ENCODE results near the gene ITM2A. TPM values are rescaled to one million over a fixed set of nuclear protein-coding genes. Genes with fewer than 3 reads are reported as not detected.

Gene ITM2A
- total and polyA plus RNA-seq, 2 experiments from 2014 or later: 48.4 to 57.0 TPM

- Histone ChIP-seq H3K9me2 (ENCODE audit: insufficient read depth) (no peaks in the 10 kb centered on the region), H3K36me3 (ENCODE audit: insufficient read depth) (no peaks in the 10 kb centered on the region), H3K4me2 (no peak overlapping the region), H3K27me3 (ENCODE audit: insufficient read depth) (no peaks in the 10 kb centered on the region), H3K79me2 (replicated peaks; ENCODE audit: insufficient read depth) (no peaks in the 10 kb centered on the region), H3F3A (replicated peaks; ENCODE audit: low read depth) (no peaks in the 10 kb centered on the region), H2AFZ (no peak overlapping the region), H3K4me3 (no peak overlapping the region), H3K4me1 (ENCODE audit: insufficient read depth) (peaks cover 11% of the 10 kb centered on the region), H4K20me1 (replicated peaks; ENCODE audit: insufficient read depth) (no peaks in the 10 kb centered on the region), H3K27ac (ENCODE audit: low read depth) (no peak overlapping the region)
- Mint-ChIP-seq H3K36me3 (ENCODE audit: low read depth) (no peaks in the 10 kb centered on the region), H3K4me1 (peaks cover 16% of the 10 kb centered on the region), H3K4me3 (no peak overlapping the region), H3K9me3 (no peaks in the 10 kb centered on the region), H3K27me3 (ENCODE audit: insufficient read depth, low read depth, poor library complexity) (no peaks in the 10 kb centered on the region), H3K27ac (no peak overlapping the region)
- TF ChIP-seq STAT1 (IDR thresholded peaks at IDR 0.05; ENCODE audit: unreplicated experiment): no peak
- no peak for TF ChIP-seq ZNF114 (CRISPR knock-in tag; IDR thresholded peaks at IDR 0.05)
- TF ChIP-seq, protein P1, sequence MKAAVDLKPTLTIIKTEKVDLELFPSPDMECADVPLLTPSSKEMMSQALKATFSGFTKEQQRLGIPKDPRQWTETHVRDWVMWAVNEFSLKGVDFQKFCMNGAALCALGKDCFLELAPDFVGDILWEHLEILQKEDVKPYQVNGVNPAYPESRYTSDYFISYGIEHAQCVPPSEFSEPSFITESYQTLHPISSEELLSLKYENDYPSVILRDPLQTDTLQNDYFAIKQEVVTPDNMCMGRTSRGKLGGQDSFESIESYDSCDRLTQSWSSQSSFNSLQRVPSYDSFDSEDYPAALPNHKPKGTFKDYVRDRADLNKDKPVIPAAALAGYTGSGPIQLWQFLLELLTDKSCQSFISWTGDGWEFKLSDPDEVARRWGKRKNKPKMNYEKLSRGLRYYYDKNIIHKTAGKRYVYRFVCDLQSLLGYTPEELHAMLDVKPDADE (IDR thresholded peaks at IDR 0.05): no peak
- TF ChIP-seq EZH2phosphoT487 (IDR thresholded peaks at IDR 0.05; ENCODE audit: unreplicated experiment): no peak
- TF ChIP-seq EZH2 (IDR thresholded peaks at IDR 0.05; ENCODE audit: low read depth, unreplicated experiment): no peak
- TF ChIP-seq POLR2AphosphoS5 (IDR thresholded peaks at IDR 0.05; ENCODE audit: low read depth): no peak
- TF ChIP-seq REST (IDR thresholded peaks at IDR 0.05; ENCODE audit: unreplicated experiment): no peak
- no peak for ATAC-seq
- no peak for DNase-seq (ENCODE audit: low spot score)
Observed at GRCh38 chrX:79371101-79371500, 4.0 kb upstream of the ITM2A start.

- ATAC-seq (no peak), DNase-seq (ENCODE audit: low spot score) (no peak)
- Histone ChIP-seq H3K9me2 (ENCODE audit: insufficient read depth) (no peaks in the 10 kb centered on the region), H4K20me1 (replicated peaks; ENCODE audit: insufficient read depth) (no peaks in the 10 kb centered on the region), H3K4me3 (no peak overlapping the region), H3K36me3 (ENCODE audit: insufficient read depth) (no peaks in the 10 kb centered on the region), H3K79me2 (replicated peaks; ENCODE audit: insufficient read depth) (peaks cover 6% of the 10 kb centered on the region; the same call in 1 of the 2 replicates), H2AFZ (no peak overlapping the region), H3K27me3 (ENCODE audit: insufficient read depth) (no peaks in the 10 kb centered on the region), H3K27ac (ENCODE audit: low read depth) (no peak overlapping the region), H3K4me1 (ENCODE audit: insufficient read depth) (peaks cover 17% of the 10 kb centered on the region), H3K4me2 (no peak overlapping the region), H3F3A (replicated peaks; ENCODE audit: low read depth) (no peaks in the 10 kb centered on the region)
- Mint-ChIP-seq H3K4me1 (peaks cover 23% of the 10 kb centered on the region), H3K27ac (no peak overlapping the region), H3K4me3 (no peak overlapping the region), H3K36me3 (ENCODE audit: low read depth) (no peaks in the 10 kb centered on the region), H3K27me3 (ENCODE audit: insufficient read depth, low read depth, poor library complexity) (no peaks in the 10 kb centered on the region), H3K9me3 (no peaks in the 10 kb centered on the region)
- no peak for TF ChIP-seq STAT1 (IDR thresholded peaks at IDR 0.05; ENCODE audit: unreplicated experiment)
- no peak for TF ChIP-seq ZNF114 (CRISPR knock-in tag; IDR thresholded peaks at IDR 0.05)
- TF ChIP-seq CREB1 (CRISPR knock-in tag; IDR thresholded peaks at IDR 0.05; ENCODE audit: low read depth): no peak
- TF ChIP-seq EZH2 (IDR thresholded peaks at IDR 0.05; ENCODE audit: low read depth, unreplicated experiment): no peak
- TF ChIP-seq, protein P1 (IDR thresholded peaks at IDR 0.05): no peak
- no peak for TF ChIP-seq EZH2phosphoT487 (IDR thresholded peaks at IDR 0.05; ENCODE audit: unreplicated experiment)
- TF ChIP-seq CTCF (conservative IDR thresholded peaks at IDR 0.05; ENCODE audit: low read depth in 2 of 2): no peak
- TF ChIP-seq JUNB (IDR thresholded peaks at IDR 0.05; ENCODE audit: unreplicated experiment): no peak
- TF ChIP-seq NANOG (IDR thresholded peaks at IDR 0.05; ENCODE audit: borderline replicate concordance): no peak
- no peak for TF ChIP-seq POLR2AphosphoS5 (IDR thresholded peaks at IDR 0.05; ENCODE audit: low read depth)
- no peak for TF ChIP-seq ZNF331 (CRISPR knock-in tag; IDR thresholded peaks at IDR 0.05; ENCODE audit: low read depth)
- no peak for TF ChIP-seq REST (IDR thresholded peaks at IDR 0.05; ENCODE audit: unreplicated experiment)
Observed at GRCh38 chrX:79369871-79370270, 2.7 kb upstream of the ITM2A start.
